ENCODE results near the gene POC1B.

POC1B gene

DNA sequence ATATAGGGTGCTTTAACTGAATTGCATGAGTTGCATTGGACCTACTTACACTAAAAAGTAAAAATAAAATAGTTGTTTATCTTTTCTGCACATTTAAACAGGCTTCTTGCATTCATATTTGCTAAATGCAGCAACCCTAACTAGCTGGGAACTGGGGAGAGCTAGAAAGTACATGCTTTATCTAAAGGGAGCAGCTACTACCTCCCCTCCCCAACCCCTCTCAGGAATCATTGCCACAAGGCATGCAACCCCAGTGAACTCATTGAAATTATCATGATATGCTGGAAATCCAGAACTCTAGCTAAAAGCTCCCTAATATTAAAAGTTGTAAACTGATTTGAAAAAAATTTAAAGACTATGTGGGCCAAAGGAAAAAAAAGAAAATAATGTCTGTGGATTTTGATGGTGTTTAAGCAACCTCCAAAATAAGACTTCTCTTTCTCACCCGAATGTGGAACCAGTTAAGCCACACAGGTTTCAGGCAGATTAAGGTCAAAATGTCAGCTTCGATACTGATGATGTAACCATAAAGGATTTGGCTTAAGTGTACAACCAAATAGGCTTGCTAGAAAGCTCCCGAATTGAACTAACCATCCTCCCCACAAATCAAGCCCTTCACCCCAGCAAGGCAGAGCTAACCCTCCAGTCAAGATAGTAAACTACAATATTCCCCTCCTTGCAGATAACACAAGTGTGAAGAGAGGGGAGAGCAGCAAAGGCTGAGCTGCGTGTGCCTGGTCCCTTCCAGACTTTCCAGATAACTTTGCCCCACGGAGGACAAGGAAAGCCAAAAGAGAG, 13.8 kb upstream of the POC1B start:
- DNase-seq (ENCODE audit: low read depth): no peak

DNA sequence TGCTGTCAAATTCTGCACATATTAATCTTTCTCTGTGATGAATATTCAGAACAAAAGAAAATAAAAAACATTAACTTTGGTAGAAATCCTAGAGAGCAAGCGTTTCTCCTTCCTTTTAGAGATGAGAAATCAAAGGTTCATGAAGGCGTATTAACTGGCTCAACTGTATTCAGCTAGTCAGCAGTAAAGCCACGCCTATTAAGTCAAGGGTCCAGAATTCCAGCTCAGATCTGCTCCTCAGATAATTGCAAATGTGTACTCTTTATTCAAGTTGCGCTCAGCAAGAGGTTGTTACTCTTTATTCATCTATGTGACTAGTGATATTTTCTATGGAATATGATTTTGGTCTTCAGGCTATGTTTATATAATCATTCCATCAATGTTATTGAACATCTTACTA, 13.1 kb upstream of the POC1B start:
- no peak for DNase-seq (ENCODE audit: low read depth)

- DNase-seq (ENCODE audit: low read depth): no peak
Observed at GRCh38 chr12:89537389-89537788, 11.5 kb upstream of the POC1B start.

DNA sequence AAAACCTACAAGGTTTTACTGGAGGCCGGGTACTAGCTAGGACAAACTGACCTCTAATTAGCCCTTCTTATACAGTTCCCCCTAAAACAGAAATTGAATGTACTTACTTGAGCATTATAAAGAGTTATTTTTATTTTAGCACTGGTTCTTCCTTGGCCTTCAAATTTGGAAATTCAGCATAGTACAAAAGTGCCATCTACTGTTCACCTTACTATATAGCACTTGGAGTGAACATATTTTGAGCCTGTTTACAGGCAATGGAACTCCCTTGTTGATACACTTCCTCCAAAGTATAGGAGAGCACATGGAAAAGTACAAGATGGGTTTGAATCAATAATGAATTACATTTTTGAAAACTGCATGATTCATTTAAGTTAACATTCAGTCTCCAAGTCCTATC, 3.9 kb upstream of the POC1B start:
- DNase-seq (ENCODE audit: low read depth): no peak

- no peak for DNase-seq (ENCODE audit: low read depth)
Observed at GRCh38 chr12:89528434-89528833, 2.6 kb upstream of the POC1B start.

- peak; percentile 8 for DNase-seq (ENCODE audit: low read depth)
Observed at GRCh38 chr12:89525305-89525823, 483 bp downstream of the POC1B start.

DNA sequence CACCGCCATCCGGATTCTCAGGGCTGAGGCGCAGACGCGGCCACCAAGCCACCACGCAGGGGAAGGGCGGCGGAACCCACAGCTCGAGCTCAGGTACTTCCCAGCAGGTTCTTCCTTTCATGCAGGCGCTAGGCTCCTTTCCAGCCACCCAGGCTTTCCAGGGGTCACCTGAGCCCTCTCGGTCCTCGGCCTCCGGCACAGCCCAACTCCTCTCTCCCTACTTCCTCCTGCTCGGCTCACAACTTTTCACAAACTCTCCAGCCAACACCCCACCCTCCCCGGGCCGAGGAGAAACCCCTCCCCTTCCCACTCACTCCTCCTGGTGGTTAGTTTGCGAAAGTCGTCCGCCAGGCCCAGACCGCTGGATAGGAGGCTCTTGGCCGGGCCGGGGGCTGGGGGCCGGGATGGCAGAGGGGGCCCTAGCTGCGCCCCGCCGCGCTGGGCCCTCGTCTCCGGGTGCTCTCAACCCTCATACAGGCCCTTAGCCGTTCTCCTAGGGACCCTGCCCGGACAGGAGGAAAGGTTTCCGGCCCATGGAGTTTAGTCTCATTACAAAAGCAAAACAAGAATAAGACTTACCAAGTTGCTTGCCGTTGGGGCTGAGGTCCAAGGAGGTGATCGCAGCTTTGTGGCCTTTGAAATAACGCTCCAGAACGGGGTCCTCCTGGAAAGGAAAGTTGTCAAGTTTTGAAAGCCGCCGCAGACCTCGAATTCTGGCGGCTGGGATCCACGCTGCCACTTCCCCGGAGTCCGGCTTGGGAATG, 1.1 kb downstream of the POC1B start, which contains the start of gene GALNT4:
Gene GALNT4, minus strand, starts transcription at position 256 of the 764 bp plus-strand sequence. Its CDS starts 247 bp downstream, at position 9.
- DNase-seq (ENCODE audit: low read depth): peak; percentile 61

- no peak for DNase-seq (ENCODE audit: low read depth)
Observed at GRCh38 chr12:89523843-89524540, 1.9 kb downstream of the POC1B start.

DNA sequence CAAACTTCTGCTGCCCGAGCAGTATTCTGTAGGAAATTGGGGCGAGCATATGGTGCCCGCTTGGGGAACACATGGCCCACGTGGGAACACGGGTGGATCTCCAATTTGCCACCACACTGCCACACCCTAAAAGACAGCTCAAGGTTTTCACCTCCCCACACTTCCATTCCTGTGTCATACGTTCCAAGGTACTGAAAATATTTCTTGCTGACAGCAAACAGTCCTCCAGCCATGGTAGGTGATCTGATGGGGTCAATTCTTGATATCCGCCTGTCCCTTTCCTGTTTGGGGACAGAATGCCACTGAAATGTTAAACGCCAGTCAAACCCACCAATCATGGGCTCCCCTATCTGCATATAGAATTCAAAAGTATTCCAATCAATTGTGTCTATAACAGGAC, 2.5 kb downstream of the POC1B start:
- no peak for DNase-seq (ENCODE audit: low read depth)

GRCh38 chr12:89521364-89522223, 4.3 kb downstream of the POC1B start:
- DNase-seq (ENCODE audit: low read depth): no peak

- no peak for DNase-seq (ENCODE audit: low read depth)
Observed at GRCh38 chr12:89517720-89518119, 8.1 kb downstream of the POC1B start.

GRCh38 chr12:89516633-89517032, 9.2 kb downstream of the POC1B start:
- DNase-seq (ENCODE audit: low read depth): no peak

DNA sequence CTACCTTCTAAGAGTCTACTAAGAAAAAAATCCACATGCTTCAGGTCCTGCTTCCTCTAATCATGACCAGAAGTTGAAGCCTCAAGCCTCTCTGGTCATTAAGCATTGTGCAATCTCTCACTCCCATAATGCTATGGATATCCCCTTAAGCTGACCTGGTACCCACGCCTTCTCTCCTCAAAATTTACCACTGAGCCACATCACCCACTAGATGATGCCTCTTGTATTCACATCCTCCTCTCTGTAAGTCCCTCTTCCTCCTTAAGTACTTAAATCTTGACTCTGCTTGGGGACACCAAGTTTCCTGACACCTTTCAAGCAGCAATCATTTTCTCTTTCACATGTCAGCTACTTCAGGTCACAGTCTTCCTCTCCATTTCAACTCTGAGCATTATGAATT, 11.1 kb downstream of the POC1B start:
- no peak for DNase-seq (ENCODE audit: low read depth)

GRCh38 chr12:89513544-89513943, 12.3 kb downstream of the POC1B start:
- no peak for DNase-seq (ENCODE audit: low read depth)

GRCh38 chr12:89507015-89507824, 18.6 kb downstream of the POC1B start:
- DNase-seq (ENCODE audit: low read depth): no peak

GRCh38 chr12:89506050-89506449, 19.8 kb downstream of the POC1B start:
- no peak for DNase-seq (ENCODE audit: low read depth)

DNA sequence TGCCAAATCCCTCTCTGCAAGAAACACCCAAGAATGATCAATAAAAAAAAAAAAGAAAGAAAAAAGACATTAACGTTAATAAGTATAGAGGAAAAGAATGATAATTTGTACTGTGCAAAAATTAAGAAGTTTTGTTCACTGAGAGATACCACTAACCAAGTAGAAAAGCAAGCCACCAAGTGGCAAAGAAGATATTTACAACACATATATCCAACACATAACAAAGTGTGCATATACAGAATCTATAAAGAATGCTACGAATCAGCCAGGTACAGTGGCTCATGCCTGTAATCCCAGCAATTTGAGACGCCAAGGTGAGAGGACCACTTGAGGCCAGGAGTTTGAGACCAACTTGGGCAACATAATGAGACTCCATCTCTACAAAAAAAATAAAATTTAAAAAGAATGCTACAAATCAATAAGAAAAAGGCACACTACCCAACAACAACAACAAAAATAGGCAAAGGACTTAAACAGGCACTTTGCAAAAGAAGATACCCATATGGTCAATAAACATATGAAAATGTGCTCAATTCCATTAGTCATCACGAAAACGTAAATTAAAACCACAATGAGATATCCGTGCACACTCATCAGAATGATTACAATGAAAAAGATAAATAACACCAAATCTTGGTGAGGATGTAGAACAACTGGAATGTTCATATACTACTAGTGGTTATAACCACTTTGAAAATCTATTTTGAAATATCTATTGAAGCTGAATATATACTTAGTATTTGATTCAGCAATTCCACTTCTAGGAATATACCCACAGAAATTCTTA, 21.1 kb downstream of the POC1B start:
- DNase-seq (ENCODE audit: low read depth): no peak

GRCh38 chr12:89501793-89502192, 24.1 kb downstream of the POC1B start:
- no peak for DNase-seq (ENCODE audit: low read depth)

GRCh38 chr12:89499857-89500256, 26.0 kb downstream of the POC1B start:
- no peak for DNase-seq (ENCODE audit: low read depth)

DNA sequence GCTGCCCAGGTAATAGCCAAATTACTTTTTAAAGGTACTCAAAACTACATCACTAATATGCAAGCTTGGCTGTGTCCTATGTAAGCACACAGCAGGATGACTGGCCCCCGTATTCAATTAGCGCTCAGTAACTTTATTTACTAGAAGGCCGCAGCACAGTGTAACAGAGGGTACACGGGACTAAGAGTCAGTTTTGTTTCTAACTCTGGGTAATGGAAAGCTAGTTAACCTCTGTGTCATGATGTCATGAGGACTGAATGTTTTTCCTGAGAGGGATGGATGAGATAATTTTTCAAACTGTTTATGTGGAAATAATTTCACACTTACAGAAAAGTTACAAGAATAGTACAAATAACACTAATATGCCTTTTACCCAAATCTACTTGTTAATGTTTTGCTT, 28.4 kb downstream of the POC1B start:
- no peak for DNase-seq (ENCODE audit: low read depth)
